ENCODE measurements around the gene ZDHHC5.
"Not testable (repeated sequence)": the region's sequence is repeated elsewhere in the genome, so short reads cannot be mapped to it uniquely, and the experiment has no call there.

Gene ZDHHC5

DNA sequence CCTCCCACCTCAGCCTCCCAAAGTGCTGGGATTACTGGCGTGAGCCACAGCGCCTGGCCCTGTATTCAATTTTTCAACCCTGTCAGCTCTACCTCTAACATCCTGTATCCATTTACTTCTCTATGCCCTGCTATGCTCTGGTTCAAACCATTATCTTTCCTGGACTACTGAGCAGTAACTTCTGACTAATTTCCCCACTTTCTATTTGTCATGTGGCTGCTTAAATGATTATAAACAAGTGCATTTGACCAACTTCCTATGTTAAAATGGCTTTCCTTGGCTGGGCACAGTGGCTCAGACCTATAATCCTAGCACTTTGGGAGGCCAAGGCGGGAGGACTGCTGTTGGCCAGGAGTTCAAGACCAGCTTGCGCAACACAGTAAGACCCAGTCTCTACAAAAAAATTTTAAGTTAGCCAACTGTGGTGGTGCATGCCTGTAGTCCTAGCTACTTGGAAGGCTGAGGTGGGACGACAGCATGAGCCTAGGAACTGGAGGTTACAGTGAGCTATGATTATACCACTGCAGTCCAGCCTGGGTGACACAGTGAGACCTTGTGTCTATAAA, 42.0 kb downstream of the ZDHHC5 start:
- TF ChIP-seq, protein P1, sequence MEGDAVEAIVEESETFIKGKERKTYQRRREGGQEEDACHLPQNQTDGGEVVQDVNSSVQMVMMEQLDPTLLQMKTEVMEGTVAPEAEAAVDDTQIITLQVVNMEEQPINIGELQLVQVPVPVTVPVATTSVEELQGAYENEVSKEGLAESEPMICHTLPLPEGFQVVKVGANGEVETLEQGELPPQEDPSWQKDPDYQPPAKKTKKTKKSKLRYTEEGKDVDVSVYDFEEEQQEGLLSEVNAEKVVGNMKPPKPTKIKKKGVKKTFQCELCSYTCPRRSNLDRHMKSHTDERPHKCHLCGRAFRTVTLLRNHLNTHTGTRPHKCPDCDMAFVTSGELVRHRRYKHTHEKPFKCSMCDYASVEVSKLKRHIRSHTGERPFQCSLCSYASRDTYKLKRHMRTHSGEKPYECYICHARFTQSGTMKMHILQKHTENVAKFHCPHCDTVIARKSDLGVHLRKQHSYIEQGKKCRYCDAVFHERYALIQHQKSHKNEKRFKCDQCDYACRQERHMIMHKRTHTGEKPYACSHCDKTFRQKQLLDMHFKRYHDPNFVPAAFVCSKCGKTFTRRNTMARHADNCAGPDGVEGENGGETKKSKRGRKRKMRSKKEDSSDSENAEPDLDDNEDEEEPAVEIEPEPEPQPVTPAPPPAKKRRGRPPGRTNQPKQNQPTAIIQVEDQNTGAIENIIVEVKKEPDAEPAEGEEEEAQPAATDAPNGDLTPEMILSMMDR (IDR thresholded peaks at IDR 0.05; ENCODE audit: low read depth, low read length), result no peak
- no peaks in the 10 kb centered on the region for H3K9me3 ChIP-seq
- H3K36me3 ChIP-seq, result no peaks in the 10 kb centered on the region; the same call in 1 of the 2 replicates
- H3K4me1 ChIP-seq, result no peaks in the 10 kb centered on the region
- H3K27me3 ChIP-seq, result no peaks in the 10 kb centered on the region
- no peak overlapping the region for H3K4me3 ChIP-seq (ENCODE audit: low read depth, low read length)
- no peak for DNase-seq

DNA sequence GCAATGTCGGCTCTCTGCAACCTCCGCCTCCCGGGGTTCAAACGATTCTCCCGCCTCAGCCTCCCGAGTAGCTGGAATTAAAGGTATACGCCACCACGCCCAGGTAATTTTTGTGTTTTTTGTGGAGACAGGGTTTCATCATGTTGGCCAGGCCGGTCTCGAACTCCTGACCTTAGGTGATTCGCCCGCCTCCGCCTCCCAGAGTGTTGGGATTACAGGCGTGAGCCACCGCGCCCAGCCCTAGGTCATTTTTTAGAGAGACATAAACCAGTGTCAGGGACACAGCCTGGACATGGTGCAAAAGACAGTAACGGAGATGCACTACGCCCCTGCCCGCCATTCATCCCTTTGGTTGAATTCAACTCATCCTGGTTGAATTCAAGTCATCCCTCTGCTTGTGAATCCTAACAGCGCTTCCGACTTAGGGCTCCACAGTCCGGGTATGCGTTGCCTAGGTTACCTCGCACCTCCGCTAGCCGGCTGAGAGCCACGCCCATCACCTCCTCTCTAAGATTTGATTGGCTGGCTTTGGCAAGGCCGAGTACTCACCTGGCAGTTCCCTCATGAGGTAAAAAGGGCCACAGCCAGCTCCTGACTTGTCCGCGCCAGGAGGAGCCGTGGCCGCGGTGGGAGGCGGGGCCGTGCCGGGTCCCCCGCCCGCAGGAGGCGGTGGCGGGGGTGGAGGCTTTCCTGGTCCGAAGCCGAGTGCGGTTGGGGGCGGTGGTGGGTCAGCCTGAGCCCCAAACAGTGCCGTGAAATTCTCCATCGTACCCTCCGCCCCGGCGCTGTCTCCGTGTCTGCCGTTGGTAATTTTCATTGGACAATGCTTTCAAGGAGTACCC, 43.7 kb downstream of the ZDHHC5 start, which contains the start of gene MED19:
MED19 (minus strand) TSS at position 802 of the 842 bp plus-strand sequence; CDS start at position 766, 36 bp downstream.
- DNase-seq, result peak; percentile 50
- Histone ChIP-seq H3K27me3 (no peaks in the 10 kb centered on the region), H3K4me1 (no peaks in the 10 kb centered on the region), H3K36me3 (no peaks in the 10 kb centered on the region; the same call in 1 of the 2 replicates), H3K9me3 (no peaks in the 10 kb centered on the region), H3K4me3 (ENCODE audit: low read depth, low read length) (peak within 1 kb of the TSS; percentile 98)
- TF ChIP-seq, protein P1 (IDR thresholded peaks at IDR 0.05; ENCODE audit: low read depth, low read length), result no peak

DNA sequence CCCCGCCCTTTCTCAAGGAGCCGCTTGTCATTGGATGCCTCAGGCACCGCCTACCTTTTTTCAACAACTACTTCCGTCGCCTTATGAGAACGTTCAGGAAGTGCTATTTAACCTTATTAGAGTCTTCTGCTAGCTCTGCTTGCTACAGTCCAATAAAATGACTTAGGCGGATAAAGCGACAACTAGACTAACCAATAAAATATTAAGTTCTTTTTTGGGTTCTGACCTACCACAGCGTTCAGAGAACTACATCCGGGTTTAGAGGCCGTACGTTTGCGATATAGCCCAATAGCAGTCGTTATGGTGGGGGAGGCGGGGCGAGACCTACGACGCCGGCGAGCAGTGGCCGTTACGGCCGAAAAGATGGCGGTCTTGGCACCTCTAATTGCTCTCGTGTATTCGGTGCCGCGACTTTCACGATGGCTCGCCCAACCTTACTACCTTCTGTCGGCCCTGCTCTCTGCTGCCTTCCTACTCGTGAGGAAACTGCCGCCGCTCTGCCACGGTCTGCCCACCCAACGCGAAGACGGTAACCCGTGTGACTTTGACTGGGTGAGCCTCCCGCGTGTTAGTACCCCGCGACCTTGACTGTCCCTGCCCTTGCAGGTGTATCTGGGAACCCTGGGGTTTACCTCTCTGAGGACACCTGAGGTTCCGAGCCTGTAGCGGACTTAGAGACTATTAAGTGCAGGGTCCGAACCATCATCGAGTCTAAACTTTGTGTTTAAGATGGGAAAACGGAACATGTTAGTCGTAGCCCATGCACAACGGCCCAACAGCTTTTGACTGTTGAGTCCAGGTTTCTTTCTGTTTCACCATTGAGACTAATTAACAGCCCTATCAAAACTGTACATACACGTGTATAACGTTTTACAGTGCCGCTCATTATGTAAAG, 44.6 kb downstream of the ZDHHC5 start, which contains the start of gene TMX2:
TMX2 (plus strand) TSS at position 338 of the 895 bp plus-strand sequence; CDS start at position 364, 26 bp downstream.
- Histone ChIP-seq H3K27me3 (no peaks in the 10 kb centered on the region), H3K9me3 (no peaks in the 10 kb centered on the region), H3K4me1 (no peaks in the 10 kb centered on the region), H3K36me3 (no peaks in the 10 kb centered on the region; the same call in 1 of the 2 replicates), H3K4me3 (ENCODE audit: low read depth, low read length) (peak within 1 kb of the TSS; percentile 98)
- TF ChIP-seq, protein P1 (IDR thresholded peaks at IDR 0.05; ENCODE audit: low read depth, low read length), result no peak
- DNase-seq, result peak; percentile 84

DNA sequence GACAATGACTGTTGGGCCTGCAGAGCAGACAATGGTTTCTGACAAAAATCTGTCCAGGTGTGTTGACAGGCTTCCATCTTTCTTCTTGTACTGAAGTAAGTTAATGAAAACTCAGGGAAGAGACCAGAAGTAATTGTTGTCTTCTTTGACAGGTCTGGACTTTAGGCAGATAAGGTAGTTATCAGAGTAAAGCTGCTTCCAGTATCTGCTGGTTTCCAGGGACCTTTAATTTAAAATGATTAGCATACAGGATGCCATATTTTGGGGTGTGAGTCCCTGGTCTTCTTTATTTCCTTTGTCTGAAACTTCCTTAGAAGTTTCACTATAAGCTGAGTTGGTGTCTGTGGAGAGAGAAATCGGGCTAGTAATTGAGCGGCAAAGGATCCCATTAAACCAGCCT, 45.9 kb downstream of the ZDHHC5 start:
- no peak for DNase-seq
- no peaks in the 10 kb centered on the region for H3K27me3 ChIP-seq
- no peaks in the 10 kb centered on the region; the same call in 1 of the 2 replicates for H3K36me3 ChIP-seq
- peak overlapping the region; percentile 98 for H3K4me3 ChIP-seq (ENCODE audit: low read depth, low read length)
- H3K9me3 ChIP-seq, result no peaks in the 10 kb centered on the region
- H3K4me1 ChIP-seq, result no peaks in the 10 kb centered on the region
- TF ChIP-seq, protein P1 (IDR thresholded peaks at IDR 0.05; ENCODE audit: low read depth, low read length), result no peak

DNA sequence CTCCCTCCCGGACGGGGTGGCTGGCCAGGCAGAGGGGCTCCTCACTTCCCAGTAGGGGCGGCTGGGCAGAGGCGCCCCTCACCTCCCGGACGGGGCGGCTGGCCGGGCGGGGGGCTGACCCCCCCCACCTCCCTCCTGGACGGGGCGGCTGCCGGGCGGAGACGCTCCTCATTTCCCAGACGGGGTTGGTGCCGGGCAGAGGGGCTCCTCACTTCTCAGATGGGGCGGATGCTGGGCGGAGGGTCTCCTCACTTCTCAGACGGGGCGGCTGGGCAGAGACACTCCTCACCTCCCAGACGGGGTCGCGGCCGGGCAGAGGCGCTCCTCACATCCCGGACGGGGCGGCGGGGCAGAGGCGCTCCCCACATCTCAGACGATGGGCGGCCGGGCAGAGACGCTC, 48.8 kb downstream of the ZDHHC5 start:
- H3K27me3 ChIP-seq; H3K9me3 ChIP-seq; H3K4me3 ChIP-seq (ENCODE audit: low read depth, low read length); DNase-seq; H3K4me1 ChIP-seq; H3K36me3 ChIP-seq: not testable (repeated sequence)

DNA sequence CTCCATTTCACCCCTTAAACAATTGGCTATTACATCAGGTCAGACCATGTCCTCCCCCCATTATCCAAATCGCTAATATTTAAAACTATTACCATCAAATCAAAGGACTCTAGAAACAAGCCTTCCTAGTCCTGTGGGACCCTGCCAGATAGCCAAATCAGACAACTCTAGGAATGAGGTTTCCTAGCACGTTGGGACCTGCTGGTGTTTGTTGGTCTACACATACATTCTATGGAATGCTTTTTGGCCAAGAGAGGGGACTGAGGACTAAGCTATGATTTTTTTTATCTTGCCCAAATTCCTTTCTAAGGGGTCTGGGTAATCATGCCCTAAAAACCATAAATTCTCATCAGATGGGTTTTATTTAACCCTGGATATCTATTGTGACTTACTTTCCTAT, 59.3 kb downstream of the ZDHHC5 start:
- Histone ChIP-seq H3K4me1 (no peaks in the 10 kb centered on the region), H3K36me3 (no peaks in the 10 kb centered on the region), H3K27me3 (no peaks in the 10 kb centered on the region), H3K9me3 (no peaks in the 10 kb centered on the region), H3K4me3 (ENCODE audit: low read depth, low read length) (no peak overlapping the region)
- TF ChIP-seq, protein P1 (IDR thresholded peaks at IDR 0.05; ENCODE audit: low read depth, low read length), result no peak
- no peak for DNase-seq
